K562 (cell line): Measurements from ENCODE around the gene EEPD1. TPM values are rescaled to one million over a fixed set of nuclear protein-coding genes. Genes with fewer than 3 reads are reported as not detected.

Experiments used
- CSDE1 ChIP-seq, 2 experiments: fragments of 450-650 bp; IDR thresholded peaks; 2 replicates each; pipeline ENCODE4 v1.6.1; 2016; ENCODE audit warnings: mild to moderate bottlenecking in 1 of 2
- E2F3 ChIP-seq: fragments of 250-450 bp; sonication (Bioruptor Pico); IDR thresholded peaks from 2 replicates; pipeline ENCODE4 v1.4.0; 2020; ENCODE audit warnings: mild to moderate bottlenecking
- MCM5 ChIP-seq: fragments of 450-650 bp; IDR thresholded peaks from 2 replicates; pipeline ENCODE4 v1.6.1; 2016; ENCODE audit warnings: low read depth
- NFRKB ChIP-seq: fragments of 450-650 bp; IDR thresholded peaks from 2 replicates; pipeline ENCODE4 v1.6.1; 2016; ENCODE audit warnings: low read depth
- POLR2G ChIP-seq: fragments of 200-400 bp; formaldehyde crosslinking; IDR thresholded peaks from 2 replicates; pipeline ENCODE4 v1.6.1; 2017; ENCODE audit warnings: low read depth, mild to moderate bottlenecking, antibody characterized with exemption, low read length, moderate library complexity
- PRMT5 ChIP-seq: sonication (generic); formaldehyde crosslinking; IDR thresholded peaks from 2 replicates; pipeline ENCODE4 v1.5.0; 2020; ENCODE audit warnings: missing genetic modification reagents
- RCOR1 ChIP-seq, 2 experiments: IDR thresholded peaks; 2 replicates each; pipeline ENCODE4 v1.6.1; 2012; ENCODE audit warnings: low read depth in 2 of 2, low read length in 2 of 2, borderline replicate concordance in 1 of 2, improper control_type of control experiment in 1 of 2
- SAFB ChIP-seq: fragments of 200-400 bp; formaldehyde crosslinking; IDR thresholded peaks from 2 replicates; pipeline ENCODE4 v1.6.1; 2017; ENCODE audit warnings: low read depth, low read length, borderline replicate concordance
- SRSF9 ChIP-seq: fragments of 200-400 bp; formaldehyde crosslinking; IDR thresholded peaks from 2 replicates; pipeline ENCODE4 v1.6.1; 2017; ENCODE audit warnings: low read depth, low read length, borderline replicate concordance
- STAT6 ChIP-seq: sonication (generic); formaldehyde crosslinking; IDR thresholded peaks from 2 replicates; pipeline ENCODE4 v1.8.1; 2023; ENCODE audit warnings: mild to moderate bottlenecking, missing genetic modification reagents
- XRCC3 ChIP-seq: fragments of 450-650 bp; IDR thresholded peaks from 2 replicates; pipeline ENCODE4 v1.6.1; 2017; ENCODE audit warnings: mild to moderate bottlenecking, moderate library complexity
- ZBED1 ChIP-seq: IDR thresholded peaks from 2 replicates; pipeline ENCODE4 v1.6.1; 2014
- ZNF318 ChIP-seq, 2 experiments: fragments of 450-650 bp; IDR thresholded peaks; 2 replicates each; pipeline ENCODE4 v1.6.1; 2016; ENCODE audit warnings: mild to moderate bottlenecking in 2 of 2, borderline replicate concordance in 1 of 2, low read depth in 1 of 2, moderate library complexity in 1 of 2
- ZNF699 ChIP-seq: fragments of 250-450 bp; sonication (Bioruptor Pico); IDR thresholded peaks from 2 replicates; pipeline ENCODE4 v1.8.0; 2021; ENCODE audit warnings: mild to moderate bottlenecking, moderate library complexity; ENCODE audit not compliant: insufficient replicate concordance
- polyA plus RNA-seq, 8 experiments: library from polyadenylated mRNA; depleted of rRNA in 4 of 8; stranded (reverse) in 5 of 8; unstranded in 3 of 8; fragments of >200 nt; fragmentation: Nextera tagmentation in 2 of 8; fragmentation: Illumina TruSeq in 1 of 8; extraction: Ambion mirVana in 2 of 8; extraction: Trizol in 1 of 8; gene quantifications; 2 replicates each; pipeline versions ENCODE4 v1.2.1 to v1.2.3, GENCODE V29; 2011 to 2014; ENCODE audit warnings: inconsistent platforms in 1 of 8, missing spikeins in 1 of 8
- total RNA-seq, 7 experiments: library from RNA; depleted of rRNA in 6 of 7; stranded (reverse); fragments of >200 nt in 6 of 7; fragmentation: Illumina TruSeq in 2 of 7; extraction: Trizol in 2 of 7; gene quantifications; 2 replicates each; pipeline versions ENCODE4 v1.2.1 to v1.2.3, GENCODE V29; 2011 to 2021; ENCODE audit warnings: low replicate concordance in 1 of 7

The EEPD1 gene
- total and polyA plus RNA-seq, 9 of the 15 experiments (the other 6 are each of a cell fraction or from before 2014, with no cell fraction given): 0.01 to 1.5 (median 0.74) TPM; not detected in 1

- TF ChIP-seq ZNF318 (IDR thresholded peaks at IDR 0.05; ENCODE audit: borderline replicate concordance in 1 of 2, low read depth in 1 of 2) (no peak), CSDE1 (IDR thresholded peaks at IDR 0.05) (no peak), NFRKB (no peak), XRCC3 (no peak), RCOR1 (IDR thresholded peaks at IDR 0.05; ENCODE audit: borderline replicate concordance in 1 of 2, low read depth in 2 of 2, low read length in 2 of 2) (no peak), E2F3 (CRISPR knock-in tag) (peak; percentile 28; the same call in 1 of the 2 replicates), PRMT5 (CRISPR knock-in tag) (no peak), ZBED1 (no peak), STAT6 (no peak), ZNF699 (CRISPR knock-in tag) (no peak), POLR2G (peak; percentile 80), SRSF9 (no peak), SAFB (peak; percentile 71), MCM5 (no peak)
Measured at GRCh38 chr7:36152756-36153570, at the start of gene EEPD1 (continued).
